HepG2 (cell line): ENCODE measurements around the gene TTC17. TPM values are rescaled to one million over a fixed set of nuclear protein-coding genes. Genes with fewer than 3 reads are reported as not detected.
A peak's percentile ranks its signal among the peaks of the same experiment; 100 is the strongest.

ENCODE experiments used
- ASH2L ChIP-seq: fragments of 300-600, 200-600 bp; sonication (generic); IDR thresholded peaks from 2 replicates; pipeline ENCODE4 v1.7.0; 2017; ENCODE audit warnings: low read depth, mild to moderate bottlenecking, moderate library complexity, mixed read lengths, low read length; ENCODE audit not compliant: insufficient read length
- FOXA1 ChIP-seq, 2 experiments: fragments of 450-650 bp in 1 of 2; sonication (generic) in 1 of 2; formaldehyde crosslinking in 1 of 2; IDR thresholded peaks; 2 replicates each; pipeline versions ENCODE4 v1.4.0 to v1.6.1; 2016 to 2020; ENCODE audit warnings: missing genetic modification reagents in 1 of 2
- GPN1 ChIP-seq: sonication (generic); formaldehyde crosslinking; IDR thresholded peaks from 2 replicates; pipeline ENCODE4 v1.5.1; 2020; ENCODE audit warnings: missing genetic modification reagents, borderline replicate concordance
- KLF9 ChIP-seq: IDR thresholded peaks from 2 replicates; pipeline ENCODE4 v1.6.1; 2016; ENCODE audit warnings: low read depth
- NONO ChIP-seq, 2 experiments: fragments of 450-650 bp in 1 of 2; sonication (generic) in 1 of 2; formaldehyde crosslinking in 1 of 2; IDR thresholded peaks in 1 of 2; conservative IDR thresholded peaks in 1 of 2; 2 replicates each; pipeline versions ENCODE4 v1.6.1 to v1.8.0; 2017 to 2022; ENCODE audit warnings: mild to moderate bottlenecking in 1 of 2, missing genetic modification reagents in 1 of 2, moderate library complexity in 1 of 2
- PHF20 ChIP-seq: sonication (generic); formaldehyde crosslinking; IDR thresholded peaks from 2 replicates; pipeline ENCODE4 v1.5.0; 2020; ENCODE audit warnings: mild to moderate bottlenecking, missing genetic modification reagents
- POGZ ChIP-seq: sonication (generic); formaldehyde crosslinking; IDR thresholded peaks from 2 replicates; pipeline ENCODE4 v1.4.0; 2020; ENCODE audit warnings: mild to moderate bottlenecking, missing genetic modification reagents
- RARG ChIP-seq: sonication (generic); formaldehyde crosslinking; IDR thresholded peaks from 2 replicates; pipeline ENCODE4 v1.4.0; 2020; ENCODE audit warnings: low read depth, mild to moderate bottlenecking, missing genetic modification reagents
- RBM39 ChIP-seq: fragments of 200-400 bp; formaldehyde crosslinking; IDR thresholded peaks from one replicate; pipeline ENCODE4 v1.6.1; 2018; ENCODE audit warnings: antibody characterized with exemption, mild to moderate bottlenecking, low read depth, low read length; ENCODE audit not compliant: poor library complexity, severe bottlenecking
- REPIN1 ChIP-seq: sonication (generic); formaldehyde crosslinking; IDR thresholded peaks from 2 replicates; pipeline ENCODE4 v1.8.0; 2022; ENCODE audit warnings: missing genetic modification reagents, low read depth, mild to moderate bottlenecking, borderline replicate concordance
- SNAI1 ChIP-seq: sonication (generic); formaldehyde crosslinking; IDR thresholded peaks from 2 replicates; pipeline ENCODE4 v1.5.0; 2020; ENCODE audit warnings: mild to moderate bottlenecking, missing genetic modification reagents, borderline replicate concordance
- XRCC5 ChIP-seq: fragments of 200-400 bp; formaldehyde crosslinking; optimal IDR thresholded peaks from 2 replicates; pipeline ENCODE3; 2017; ENCODE audit warnings: mild to moderate bottlenecking, low read length
- ZFP1 ChIP-seq: IDR thresholded peaks from 2 replicates; pipeline ENCODE4 v1.6.1; 2016
- ZNF180 ChIP-seq: sonication (generic); formaldehyde crosslinking; IDR thresholded peaks from 2 replicates; pipeline ENCODE4 v1.4.0; 2020; ENCODE audit warnings: low read depth, missing genetic modification reagents, borderline replicate concordance
- ZNF230 ChIP-seq: sonication (generic); formaldehyde crosslinking; IDR thresholded peaks from 2 replicates; pipeline ENCODE4 v1.4.0; 2020; ENCODE audit warnings: mild to moderate bottlenecking, missing genetic modification reagents
- ZNF468 ChIP-seq: sonication (generic); formaldehyde crosslinking; IDR thresholded peaks from 2 replicates; pipeline ENCODE4 v1.8.0; 2022; ENCODE audit warnings: mild to moderate bottlenecking, moderate library complexity, missing genetic modification reagents
- ZNF484 ChIP-seq: sonication (generic); formaldehyde crosslinking; IDR thresholded peaks from 2 replicates; pipeline ENCODE4 v1.5.1; 2020; ENCODE audit warnings: mild to moderate bottlenecking, low read depth, missing genetic modification reagents, borderline replicate concordance
- ZNF605 ChIP-seq: sonication (generic); formaldehyde crosslinking; IDR thresholded peaks from 2 replicates; pipeline ENCODE4 v1.8.0; 2022; ENCODE audit warnings: mild to moderate bottlenecking, missing genetic modification reagents
- polyA plus RNA-seq, 8 experiments: library from polyadenylated mRNA; depleted of rRNA in 3 of 8; stranded (reverse) in 7 of 8; unstranded in 1 of 8; fragments of >200 nt; fragmentation: Illumina TruSeq in 4 of 8; extraction: Trizol in 4 of 8; gene quantifications; 2 replicates each; pipeline versions ENCODE4 v1.2.1 to v1.2.3, GENCODE V29; 2011 to 2016; ENCODE audit warnings: low read depth in 4 of 8, missing spikeins in 1 of 8, mixed read lengths in 1 of 8; ENCODE audit not compliant: insufficient read depth in 1 of 8
- total RNA-seq, 5 experiments: library from RNA; depleted of rRNA; stranded (reverse); fragments of >200 nt; fragmentation: Illumina TruSeq; extraction: Trizol; gene quantifications; 2 replicates each; pipeline ENCODE4 v1.2.3, GENCODE V29; 2016; ENCODE audit warnings: low read depth in 1 of 5
- TF ChIP-seq, protein P1 (sequence below): sonication (generic); formaldehyde crosslinking; IDR thresholded peaks from 2 replicates; pipeline ENCODE4 v1.8.1; 2023; ENCODE audit warnings: mild to moderate bottlenecking, inconsistent platforms, moderate library complexity, missing genetic modification reagents, borderline replicate concordance
- TF ChIP-seq, protein P2 (sequence below): sonication (generic); formaldehyde crosslinking; IDR thresholded peaks from 2 replicates; pipeline ENCODE4 v1.4.0; 2020; ENCODE audit warnings: missing genetic modification reagents, borderline replicate concordance
- TF ChIP-seq, protein P3 (sequence below): sonication (generic); formaldehyde crosslinking; IDR thresholded peaks from 2 replicates; pipeline ENCODE4 v1.5.1; 2020; ENCODE audit warnings: missing genetic modification reagents, mild to moderate bottlenecking, borderline replicate concordance
- TF ChIP-seq, protein P4 (sequence below): fragments of 450-650 bp; IDR thresholded peaks from 2 replicates; pipeline ENCODE4 v1.6.1; 2016

Gene TTC17
- total and polyA plus RNA-seq, 2 of the 13 experiments (the other 11 are each of a cell fraction or from before 2014, with no cell fraction given), result 55.9 to 99.7 TPM

DNA sequence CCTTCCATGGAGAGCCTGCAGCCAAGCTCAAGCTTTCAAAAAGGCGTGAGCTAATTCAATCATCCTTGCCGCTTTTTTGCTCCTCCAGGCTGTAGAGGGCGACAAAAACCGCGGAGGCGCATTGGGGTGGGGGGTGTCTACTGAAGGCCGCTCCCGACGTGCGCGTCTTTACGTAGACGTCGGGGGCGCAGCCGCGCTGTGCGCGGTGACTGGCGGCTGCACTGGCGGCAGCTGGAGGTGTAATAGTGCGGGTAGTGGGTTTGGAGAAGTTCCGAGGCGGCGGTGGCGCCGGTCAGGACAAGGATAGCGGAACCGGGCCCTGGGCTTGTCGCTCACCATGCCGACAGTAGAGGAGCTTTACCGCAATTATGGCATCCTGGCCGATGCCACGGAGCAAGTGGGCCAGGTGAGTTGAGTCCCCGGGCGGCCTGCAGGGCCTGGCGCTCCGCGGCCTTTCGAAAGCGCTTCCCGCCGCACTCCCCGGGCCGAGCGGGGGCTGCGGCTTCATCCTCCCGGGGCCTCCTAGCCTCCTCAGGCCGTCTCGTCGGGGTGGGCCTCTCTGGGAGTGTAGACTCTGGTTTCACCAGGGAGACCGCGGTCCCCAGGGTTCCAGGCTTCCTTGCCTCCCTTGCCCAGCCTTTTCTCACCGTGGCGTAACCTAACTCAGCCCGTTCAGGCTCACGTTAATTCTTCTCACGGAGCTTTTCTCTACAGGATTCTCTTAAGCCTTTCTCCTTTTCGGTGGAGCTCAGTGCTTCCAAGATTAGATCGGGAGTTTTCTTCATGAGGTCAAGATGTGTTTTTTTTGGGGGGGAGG is 46.7 kb upstream of the TTC17 start, which contains the start of gene API5 (continued):
- TF ChIP-seq ZNF468 (0 out of 2 replicates have a peak, but pooled peaks have one; percentile 73), ZNF484 (CRISPR knock-in tag) (no peak), XRCC5 (peak; percentile 95), RBM39 (peak; percentile 74), GPN1 (CRISPR knock-in tag) (0 out of 2 replicates have a peak, but pooled peaks have one; percentile 21), ZNF605 (CRISPR knock-in tag) (peak; percentile 95), ZNF180 (CRISPR knock-in tag) (no peak), RARG (no peak), SNAI1 (peak; percentile 50; the same call in 1 of the 2 replicates), NONO (IDR thresholded peaks at IDR 0.05) (no peak), NONO (CRISPR knock-in tag; conservative IDR thresholded peaks at IDR 0.05) (peak; percentile 92), PHF20 (CRISPR knock-in tag) (peak; percentile 88), ZNF230 (CRISPR knock-in tag) (peak; percentile 24; the same call in 1 of the 2 replicates), KLF9 (CRISPR knock-in tag) (no peak), ZFP1 (CRISPR knock-in tag) (no peak), REPIN1 (CRISPR knock-in tag) (peak; percentile 99), ASH2L (peak; percentile 92), FOXA1 (IDR thresholded peaks at IDR 0.05) (no peak), FOXA1 (CRISPR knock-in tag; IDR thresholded peaks at IDR 0.05) (peak; percentile 55; the same call in 1 of the 2 replicates), POGZ (CRISPR knock-in tag) (peak; percentile 99)
- TF ChIP-seq, protein P1, sequence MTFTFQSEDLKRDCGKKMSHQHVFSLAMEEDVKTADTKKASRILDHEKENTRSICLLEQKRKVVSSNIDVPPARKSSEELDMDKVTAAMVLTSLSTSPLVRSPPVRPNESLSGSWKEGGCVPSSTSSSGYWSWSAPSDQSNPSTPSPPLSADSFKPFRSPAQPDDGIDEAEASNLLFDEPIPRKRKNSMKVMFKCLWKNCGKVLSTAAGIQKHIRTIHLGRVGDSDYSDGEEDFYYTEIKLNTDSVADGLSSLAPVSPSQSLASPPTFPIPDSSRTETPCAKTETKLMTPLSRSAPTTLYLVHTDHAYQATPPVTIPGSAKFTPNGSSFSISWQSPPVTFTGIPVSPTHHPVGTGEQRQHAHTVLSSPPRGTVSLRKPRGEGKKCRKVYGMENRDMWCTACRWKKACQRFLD, result peak; percentile 92
- TF ChIP-seq, protein P2, sequence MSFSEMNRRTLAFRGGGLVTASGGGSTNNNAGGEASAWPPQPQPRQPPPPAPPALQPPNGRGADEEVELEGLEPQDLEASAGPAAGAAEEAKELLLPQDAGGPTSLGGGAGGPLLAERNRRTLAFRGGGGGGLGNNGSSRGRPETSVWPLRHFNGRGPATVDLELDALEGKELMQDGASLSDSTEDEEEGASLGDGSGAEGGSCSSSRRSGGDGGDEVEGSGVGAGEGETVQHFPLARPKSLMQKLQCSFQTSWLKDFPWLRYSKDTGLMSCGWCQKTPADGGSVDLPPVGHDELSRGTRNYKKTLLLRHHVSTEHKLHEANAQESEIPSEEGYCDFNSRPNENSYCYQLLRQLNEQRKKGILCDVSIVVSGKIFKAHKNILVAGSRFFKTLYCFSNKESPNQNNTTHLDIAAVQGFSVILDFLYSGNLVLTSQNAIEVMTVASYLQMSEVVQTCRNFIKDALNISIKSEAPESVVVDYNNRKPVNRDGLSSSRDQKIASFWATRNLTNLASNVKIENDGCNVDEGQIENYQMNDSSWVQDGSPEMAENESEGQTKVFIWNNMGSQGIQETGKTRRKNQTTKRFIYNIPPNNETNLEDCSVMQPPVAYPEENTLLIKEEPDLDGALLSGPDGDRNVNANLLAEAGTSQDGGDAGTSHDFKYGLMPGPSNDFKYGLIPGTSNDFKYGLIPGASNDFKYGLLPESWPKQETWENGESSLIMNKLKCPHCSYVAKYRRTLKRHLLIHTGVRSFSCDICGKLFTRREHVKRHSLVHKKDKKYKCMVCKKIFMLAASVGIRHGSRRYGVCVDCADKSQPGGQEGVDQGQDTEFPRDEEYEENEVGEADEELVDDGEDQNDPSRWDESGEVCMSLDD (CRISPR knock-in tag), result peak; percentile 42; the same call in 1 of the 2 replicates
- TF ChIP-seq, protein P3, sequence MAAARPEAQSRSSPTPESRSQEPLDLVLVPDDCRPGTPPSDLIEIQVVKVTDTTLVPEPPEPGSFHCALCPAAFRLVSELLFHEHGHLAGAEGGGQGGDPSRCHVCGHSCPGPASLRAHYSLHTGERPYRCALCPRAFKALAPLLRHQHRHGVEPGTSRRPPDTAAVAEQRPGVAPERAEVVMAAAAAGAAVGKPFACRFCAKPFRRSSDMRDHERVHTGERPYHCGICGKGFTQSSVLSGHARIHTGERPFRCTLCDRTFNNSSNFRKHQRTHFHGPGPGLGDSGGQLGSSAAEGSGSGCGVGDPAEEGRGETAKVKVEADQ (CRISPR knock-in tag), result peak; percentile 65; the same call in 1 of the 2 replicates
- TF ChIP-seq, protein P4, sequence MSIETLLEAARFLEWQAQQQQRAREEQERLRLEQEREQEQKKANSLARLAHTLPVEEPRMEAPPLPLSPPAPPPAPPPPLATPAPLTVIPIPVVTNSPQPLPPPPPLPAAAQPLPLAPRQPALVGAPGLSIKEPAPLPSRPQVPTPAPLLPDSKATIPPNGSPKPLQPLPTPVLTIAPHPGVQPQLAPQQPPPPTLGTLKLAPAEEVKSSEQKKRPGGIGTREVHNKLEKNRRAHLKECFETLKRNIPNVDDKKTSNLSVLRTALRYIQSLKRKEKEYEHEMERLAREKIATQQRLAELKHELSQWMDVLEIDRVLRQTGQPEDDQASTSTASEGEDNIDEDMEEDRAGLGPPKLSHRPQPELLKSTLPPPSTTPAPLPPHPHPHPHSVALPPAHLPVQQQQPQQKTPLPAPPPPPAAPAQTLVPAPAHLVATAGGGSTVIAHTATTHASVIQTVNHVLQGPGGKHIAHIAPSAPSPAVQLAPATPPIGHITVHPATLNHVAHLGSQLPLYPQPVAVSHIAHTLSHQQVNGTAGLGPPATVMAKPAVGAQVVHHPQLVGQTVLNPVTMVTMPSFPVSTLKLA, result no peak
